VCaP (cell line): ENCODE results near the gene SYCP3.

Experiments
- H3K27ac ChIP-seq: fragments of 450-650 bp; 2 replicates; pipeline ENCODE4 v1.5.1; 2017
- CTCF ChIP-seq: fragments of 450-650 bp; conservative IDR thresholded peaks from 2 replicates; pipeline ENCODE4 v1.5.1; 2017; ENCODE audit warnings: mild to moderate bottlenecking, moderate library complexity

Gene SYCP3

DNA sequence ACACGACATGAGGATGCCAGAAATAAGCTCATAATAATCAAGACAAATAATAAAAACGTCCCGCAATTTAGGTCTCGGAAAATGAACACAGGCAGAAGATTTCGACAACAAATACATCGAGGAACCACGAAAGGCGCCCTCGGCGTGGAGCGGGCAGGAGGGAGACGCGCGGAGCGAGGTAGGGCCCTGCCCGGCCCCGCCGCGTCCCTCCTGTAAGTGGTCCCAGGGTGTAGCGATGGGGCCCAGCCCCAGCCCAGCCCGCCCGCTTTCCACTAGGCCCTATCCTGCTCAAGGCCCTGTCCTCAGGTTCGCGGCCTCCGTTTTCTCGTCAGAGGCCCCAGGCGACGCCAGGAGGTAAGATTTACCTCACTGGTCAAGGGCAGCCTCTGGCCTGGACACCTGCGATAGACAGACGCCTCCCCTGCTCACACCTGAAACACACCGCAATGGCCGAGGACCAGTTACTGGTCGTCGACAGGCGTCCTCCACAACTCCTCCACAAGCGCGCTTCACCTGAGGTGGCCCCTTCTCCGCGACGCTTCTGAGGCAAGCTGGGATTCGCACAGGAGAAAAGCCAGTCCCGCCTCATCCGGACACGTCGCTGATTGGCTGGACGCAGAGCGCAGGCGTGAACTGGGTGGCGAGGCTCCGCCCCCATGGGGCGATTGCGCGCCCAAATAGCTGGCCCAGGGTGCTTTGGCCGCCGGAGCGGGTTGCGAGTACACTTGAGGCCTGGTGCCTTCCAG is at the start of gene SYCP3:
Gene SYCP3, minus strand, starts transcription at position 543 of the 746 bp plus-strand sequence. CDS start 1,527 bp downstream, outside the sequence.
- no peak for TF ChIP-seq CTCF
- H3K27ac ChIP-seq, result no peak within 1 kb of the TSS

GRCh38 chr12:101785671-101786070 is 46.4 kb upstream of the SYCP3 start:
- H3K27ac ChIP-seq, result no peak overlapping the region
- TF ChIP-seq CTCF, result no peak

GRCh38 chr12:101784376-101784775 is 45.1 kb upstream of the SYCP3 start:
- no peak for TF ChIP-seq CTCF

DNA sequence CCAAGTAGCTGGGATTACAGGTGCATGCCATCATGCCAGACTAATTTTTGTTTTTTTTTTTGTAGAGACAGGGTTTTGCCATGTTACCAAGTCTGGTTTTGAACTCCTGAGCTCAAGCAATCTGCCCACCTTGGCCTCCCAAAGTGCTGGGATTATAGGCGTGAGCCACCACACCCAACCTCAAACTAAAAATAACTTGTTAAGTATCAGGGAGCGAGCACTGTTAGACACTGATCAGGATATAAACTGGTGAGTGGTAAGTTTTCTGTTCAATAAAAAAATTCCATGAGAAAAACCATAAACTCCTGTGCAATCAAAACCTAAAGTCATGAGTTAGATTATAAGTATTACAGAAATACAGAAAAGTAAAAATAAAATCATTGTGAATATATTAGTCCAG is 44.6 kb upstream of the SYCP3 start:
- TF ChIP-seq CTCF, result no peak

More at GRCh38 chr12:101784376-101784775, 45.1 kb upstream of the SYCP3 start:
- peak overlapping the region; percentile 68 for H3K27ac ChIP-seq

DNA sequence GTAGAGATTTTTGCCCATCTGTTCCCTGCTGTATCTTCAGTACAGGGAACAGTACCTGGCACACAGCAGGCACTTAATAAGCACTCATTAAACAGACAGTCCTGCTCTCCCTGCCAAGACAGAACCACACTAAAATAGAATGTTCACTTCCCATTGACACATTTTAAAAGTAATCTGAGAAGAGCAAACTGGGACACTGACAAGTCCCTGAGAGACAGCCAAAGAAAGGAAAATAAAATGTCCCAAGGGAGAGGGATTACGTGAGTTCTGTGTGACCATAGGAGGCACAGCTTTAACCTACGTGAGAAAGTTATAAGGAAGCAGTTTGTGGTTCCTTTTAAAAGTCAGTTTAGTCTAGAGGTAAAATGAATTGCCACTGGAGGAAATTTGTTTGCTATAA is 43.9 kb upstream of the SYCP3 start:
- peak overlapping the region; percentile 68 for H3K27ac ChIP-seq
- TF ChIP-seq CTCF, result no peak

More for the DNA sequence above, 44.6 kb upstream of the SYCP3 start:
- H3K27ac ChIP-seq, result peak overlapping the region; percentile 68

DNA sequence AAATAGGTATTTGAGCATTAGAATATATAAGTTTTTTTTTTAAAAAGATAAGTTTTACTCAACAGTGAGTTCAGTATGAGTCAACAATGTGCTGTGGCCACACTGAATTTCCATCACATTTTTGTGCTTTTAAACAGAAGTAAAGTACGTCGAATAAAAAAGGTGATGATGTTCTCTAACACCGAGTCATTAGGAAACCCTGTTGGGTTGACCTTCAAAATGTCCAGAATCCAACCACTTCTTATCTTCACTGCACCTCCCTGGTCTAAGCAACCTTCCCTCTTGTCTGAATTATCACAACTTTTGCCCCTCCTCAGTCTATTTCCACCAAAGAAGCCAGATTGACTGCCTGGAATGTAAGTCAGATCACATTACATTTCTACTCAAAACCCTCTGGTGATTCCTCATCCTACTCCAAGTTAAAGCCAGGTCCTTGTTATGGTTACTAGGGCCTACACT is 43.0 kb upstream of the SYCP3 start:
- H3K27ac ChIP-seq, result peak overlapping the region; percentile 68
- TF ChIP-seq CTCF, result no peak

- H3K27ac ChIP-seq, result no peak overlapping the region
- no peak for TF ChIP-seq CTCF
Observed at GRCh38 chr12:101781834-101782233, 42.6 kb upstream of the SYCP3 start.
